Neutrophil (primary cell): Measurements from ENCODE around the gene ZNF124.

Source experiments
- H3K27ac ChIP-seq: fragments of 200-600 bp; sonication (generic); 2 replicates; pipeline ENCODE4 v1.5.1; 2016; ENCODE audit warnings: mild to moderate bottlenecking, moderate library complexity
- H3K27me3 ChIP-seq: fragments of 200-600 bp; sonication (generic); 2 replicates; pipeline ENCODE4 v1.6.0; 2016; ENCODE audit warnings: mild to moderate bottlenecking
- H3K36me3 ChIP-seq: fragments of 200-600 bp; sonication (generic); 2 replicates; pipeline ENCODE4 v1.5.1; 2017
- H3K4me1 ChIP-seq, 2 experiments: fragments of 200-600 bp in 1 of 2; sonication (generic) in 1 of 2; 1 replicate in 1 of 2; 2 replicates in 1 of 2; pipeline versions ENCODE4 v1.5.1 to v1.6.1; 2013 to 2016; ENCODE audit warnings: low read depth in 1 of 2, low read length in 1 of 2, mild to moderate bottlenecking in 1 of 2, moderate library complexity in 1 of 2; ENCODE audit not compliant: control insufficient read depth in 1 of 2, insufficient read depth in 1 of 2
- H3K4me3 ChIP-seq, 2 experiments: fragments of 200-600 bp in 1 of 2; sonication (generic) in 1 of 2; 1 replicate in 1 of 2; 2 replicates in 1 of 2; pipeline ENCODE4 v1.5.1; 2013 to 2016; ENCODE audit warnings: low read depth in 1 of 2, low read length in 1 of 2, mild to moderate bottlenecking in 1 of 2, moderate library complexity in 1 of 2
- H3K9me3 ChIP-seq: fragments of 200-600 bp; sonication (generic); 2 replicates; pipeline ENCODE4 v1.5.1; 2016
- TF ChIP-seq, protein P1 (sequence below): fragments of 200-600 bp; sonication (generic); IDR thresholded peaks from 2 replicates; pipeline ENCODE4 v1.5.1; 2016; ENCODE audit warnings: antibody characterized with exemption

ZNF124 gene

DNA sequence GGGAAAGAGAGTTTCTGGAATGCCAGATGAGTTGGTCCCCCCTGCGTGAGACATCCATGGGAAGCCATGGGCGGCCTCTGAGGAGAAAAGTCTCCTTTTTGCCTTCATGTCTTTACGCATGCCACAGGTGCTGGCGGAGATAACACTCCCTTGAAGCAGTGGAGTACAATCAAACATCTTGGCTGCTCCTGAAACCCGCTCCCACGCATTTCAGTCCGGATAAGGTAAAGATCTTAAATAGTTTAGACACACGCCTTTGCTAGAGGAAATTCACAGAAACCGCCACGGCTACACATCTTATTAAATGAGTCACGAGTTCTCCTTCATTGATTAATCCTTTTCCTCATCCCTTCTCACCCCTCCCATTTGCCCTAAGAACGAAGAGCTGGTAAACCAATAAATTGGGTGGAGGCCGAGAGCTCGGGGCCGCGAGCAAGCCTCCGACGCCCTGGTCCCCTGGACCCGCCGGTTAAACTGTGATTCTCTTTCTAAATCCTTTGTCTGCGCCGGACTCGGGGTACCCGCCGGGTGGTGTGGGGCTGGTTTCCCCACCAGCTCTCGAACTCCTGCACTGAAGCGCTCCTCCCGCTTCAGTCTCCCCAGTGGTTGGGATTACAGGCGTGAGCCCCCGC is 61.1 kb downstream of the ZNF124 start:
- Histone ChIP-seq H3K4me3 (peak overlapping the region; percentile 64 to 68), H3K27me3 (peaks cover 87% of the 10 kb centered on the region), H3K4me1 (peaks cover 11 to 18% of the 10 kb centered on the region in 2 experiments), H3K27ac (no peak overlapping the region), H3K36me3 (no peaks in the 10 kb centered on the region), H3K9me3 (no peaks in the 10 kb centered on the region)
- TF ChIP-seq, protein P1, sequence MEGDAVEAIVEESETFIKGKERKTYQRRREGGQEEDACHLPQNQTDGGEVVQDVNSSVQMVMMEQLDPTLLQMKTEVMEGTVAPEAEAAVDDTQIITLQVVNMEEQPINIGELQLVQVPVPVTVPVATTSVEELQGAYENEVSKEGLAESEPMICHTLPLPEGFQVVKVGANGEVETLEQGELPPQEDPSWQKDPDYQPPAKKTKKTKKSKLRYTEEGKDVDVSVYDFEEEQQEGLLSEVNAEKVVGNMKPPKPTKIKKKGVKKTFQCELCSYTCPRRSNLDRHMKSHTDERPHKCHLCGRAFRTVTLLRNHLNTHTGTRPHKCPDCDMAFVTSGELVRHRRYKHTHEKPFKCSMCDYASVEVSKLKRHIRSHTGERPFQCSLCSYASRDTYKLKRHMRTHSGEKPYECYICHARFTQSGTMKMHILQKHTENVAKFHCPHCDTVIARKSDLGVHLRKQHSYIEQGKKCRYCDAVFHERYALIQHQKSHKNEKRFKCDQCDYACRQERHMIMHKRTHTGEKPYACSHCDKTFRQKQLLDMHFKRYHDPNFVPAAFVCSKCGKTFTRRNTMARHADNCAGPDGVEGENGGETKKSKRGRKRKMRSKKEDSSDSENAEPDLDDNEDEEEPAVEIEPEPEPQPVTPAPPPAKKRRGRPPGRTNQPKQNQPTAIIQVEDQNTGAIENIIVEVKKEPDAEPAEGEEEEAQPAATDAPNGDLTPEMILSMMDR = no peak

DNA sequence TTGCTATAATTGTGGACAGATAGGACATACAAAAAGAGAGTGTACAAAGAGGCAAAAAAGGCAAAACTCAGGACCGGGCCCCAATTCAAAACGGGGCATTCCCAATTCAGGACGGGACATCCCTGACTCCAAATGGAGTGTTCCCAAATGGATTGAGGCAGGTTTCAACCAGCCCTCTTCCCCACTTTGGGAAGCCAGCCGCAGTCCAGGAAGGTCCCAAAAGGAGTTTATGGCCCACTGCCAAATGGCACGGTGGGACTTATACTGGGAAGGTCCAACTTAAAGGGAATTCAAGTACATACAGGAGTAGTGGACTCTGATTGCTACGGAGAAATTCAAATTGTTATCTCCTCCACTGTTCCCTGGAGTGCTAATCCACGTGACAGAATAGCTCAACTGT is 64.1 kb downstream of the ZNF124 start:
- Histone ChIP-seq H3K27ac (no peak overlapping the region), H3K27me3 (peaks cover 62% of the 10 kb centered on the region), H3K4me1 (peaks cover 26 to 39% of the 10 kb centered on the region in 2 experiments), H3K9me3 (no peaks in the 10 kb centered on the region), H3K36me3 (no peaks in the 10 kb centered on the region), H3K4me3 (no peak overlapping the region)
- TF ChIP-seq, protein P1 = no peak

- peaks cover 10% of the 10 kb centered on the region for H3K9me3 ChIP-seq
- no peak overlapping the region for H3K4me3 ChIP-seq
- H3K27ac ChIP-seq = no peak overlapping the region
- peaks cover 20 to 25% of the 10 kb centered on the region in 2 experiments for H3K4me1 ChIP-seq
- peaks cover 11% of the 10 kb centered on the region for H3K36me3 ChIP-seq
- peaks cover 45% of the 10 kb centered on the region for H3K27me3 ChIP-seq
- TF ChIP-seq, protein P1 = no peak
These were observed 65.9 kb downstream of the ZNF124 start for GRCh38 chr1:247105966-247106365.
